Gastroesophageal sphincter (tissue), 4 donors: ENCODE results near the gene RNASET2. TPM values are rescaled to one million over a fixed set of nuclear protein-coding genes. Genes with fewer than 3 reads are reported as not detected.

ENCODE experiments used
- ATAC-seq: fragments of 150-250 bp; one replicate; pipeline ENCODE4 v1.9.1; 2016; ENCODE audit warnings: mild to moderate bottlenecking, moderate library complexity
- H3K27ac ChIP-seq, 4 donors: fragments of 200-600 bp; sonication (generic) in 3 of 4; 1 replicate in 3 of 4; 2 replicates in 1 of 4; pipeline ENCODE4 v1.5.1; 2016 to 2019
- H3K27me3 ChIP-seq: fragments of 200-600 bp; sonication (generic); one replicate; pipeline ENCODE4 v1.5.1; 2019
- H3K36me3 ChIP-seq, 2 donors: fragments of 200-600 bp; sonication (generic); one replicate each; pipeline ENCODE4 v1.5.1; 2019; ENCODE audit warnings: control low read depth in 1 of 2
- H3K4me1 ChIP-seq, 3 donors: fragments of 200-600 bp; sonication (generic); 1 replicate in 2 of 3; 2 replicates in 1 of 3; pipeline ENCODE4 v1.5.1; 2016 to 2019; ENCODE audit warnings: control low read depth in 2 of 3
- H3K4me3 ChIP-seq, 2 donors: fragments of 200-600 bp; sonication (generic); one replicate each; pipeline ENCODE4 v1.5.1; 2019; ENCODE audit warnings: mild to moderate bottlenecking in 1 of 2, moderate library complexity in 1 of 2
- H3K9me3 ChIP-seq, 3 donors: fragments of 200-600 bp; sonication (generic); one replicate each; pipeline ENCODE4 v1.5.1; 2017 to 2019; ENCODE audit warnings: control low read depth in 2 of 3
- CTCF ChIP-seq, 4 experiments: fragments of 200-600 bp in 2 of 4; fragments of 450-650 bp in 2 of 4; sonication (generic) in 1 of 4; IDR thresholded peaks; one replicate each; pipeline ENCODE4 v1.5.1; 2017 to 2019; ENCODE audit warnings: antibody characterized with exemption in 4 of 4, mild to moderate bottlenecking in 2 of 4, moderate library complexity in 2 of 4
- EP300 ChIP-seq: sonication (generic); formaldehyde crosslinking; IDR thresholded peaks from one replicate; pipeline ENCODE4 v1.6.1; 2017; ENCODE audit warnings: antibody characterized with exemption, mild to moderate bottlenecking
- POLR2A ChIP-seq, 2 donors: fragments of 450-650 bp; IDR thresholded peaks; one replicate each; pipeline ENCODE4 v1.6.1; 2017; ENCODE audit warnings: antibody characterized with exemption in 2 of 2, mild to moderate bottlenecking in 2 of 2, moderate library complexity in 1 of 2
- POLR2AphosphoS5 ChIP-seq: sonication (generic); formaldehyde crosslinking; IDR thresholded peaks from one replicate; pipeline ENCODE4 v1.6.1; 2017; ENCODE audit warnings: antibody characterized with exemption
- WGBS, 2 donors: methylation state at CpG; one replicate each; pipeline ENCODE4 v1.1.5; 2018; ENCODE audit warnings: low coverage in 1 of 2; 5-methylcytosine and 5-hydroxymethylcytosine counted together
- total RNA-seq, 4 donors: library from RNA; depleted of rRNA; stranded (reverse); fragments of >200 nt; gene quantifications; one replicate each; pipeline ENCODE4 v1.1.0, GENCODE V29; 2016

Gene RNASET2
- total RNA-seq, 4 donors from 2014 or later: 18.4 to 46.6 (median 26.2) TPM

- no peaks in the 10 kb centered on the region for H3K9me3 ChIP-seq
- H3K27ac ChIP-seq: no peak overlapping the region
- no peaks in the 10 kb centered on the region for H3K27me3 ChIP-seq
- H3K4me3 ChIP-seq: no peak overlapping the region
- no peaks in the 10 kb centered on the region for H3K36me3 ChIP-seq
- no peak for TF ChIP-seq CTCF (IDR thresholded peaks at IDR 0.05)
- no peak for TF ChIP-seq EP300
- no peak for TF ChIP-seq POLR2AphosphoS5
- TF ChIP-seq POLR2A (IDR thresholded peaks at IDR 0.05): no peak
- H3K4me1 ChIP-seq: no peaks in the 10 kb centered on the region
- no peak for ATAC-seq
Observed at GRCh38 chr6:166970091-166970490, 13.7 kb upstream of the RNASET2 start.

- no peak for ATAC-seq
- Histone ChIP-seq H3K4me1 (no peaks in the 10 kb centered on the region), H3K4me3 (no peak overlapping the region), H3K27me3 (no peaks in the 10 kb centered on the region), H3K9me3 (no peaks in the 10 kb centered on the region), H3K27ac (no peak overlapping the region), H3K36me3 (no peaks in the 10 kb centered on the region)
- TF ChIP-seq CTCF (IDR thresholded peaks at IDR 0.05): no peak
- no peak for TF ChIP-seq POLR2AphosphoS5
- TF ChIP-seq EP300: no peak
- no peak for TF ChIP-seq POLR2A (IDR thresholded peaks at IDR 0.05)
- WGBS, 2 donors: 67% methylated on average over 3 to 8 of the region's 8 CpGs
Observed at GRCh38 chr6:166969390-166970002, 13.1 kb upstream of the RNASET2 start.

- H3K27me3 ChIP-seq: no peaks in the 10 kb centered on the region
- TF ChIP-seq POLR2A (IDR thresholded peaks at IDR 0.05): no peak
- TF ChIP-seq POLR2AphosphoS5: no peak
- no peak for TF ChIP-seq CTCF (IDR thresholded peaks at IDR 0.05)
- no peak for TF ChIP-seq EP300
- 85 to 89% methylated on average over 2 of the region's 2 CpGs for WGBS, 2 donors
- H3K27ac ChIP-seq: no peak overlapping the region
- H3K4me1 ChIP-seq: no peaks in the 10 kb centered on the region
- ATAC-seq: no peak
- H3K9me3 ChIP-seq: no peaks in the 10 kb centered on the region
- no peak overlapping the region for H3K4me3 ChIP-seq
- no peaks in the 10 kb centered on the region for H3K36me3 ChIP-seq
Observed at GRCh38 chr6:166966268-166966667, 9.9 kb upstream of the RNASET2 start.

GRCh38 chr6:166960609-166960978 is 4.2 kb upstream of the RNASET2 start:
- no peak for TF ChIP-seq EP300
- TF ChIP-seq CTCF (IDR thresholded peaks at IDR 0.05): no peak
- TF ChIP-seq POLR2A (IDR thresholded peaks at IDR 0.05): no peak
- no peak for TF ChIP-seq POLR2AphosphoS5
- Histone ChIP-seq H3K27ac (no peak overlapping the region), H3K4me3 (no peak overlapping the region), H3K9me3 (no peaks in the 10 kb centered on the region), H3K4me1 (peaks cover 0 to 18% (median 10%) of the 10 kb centered on the region in 3 donors), H3K36me3 (no peaks in the 10 kb centered on the region), H3K27me3 (no peaks in the 10 kb centered on the region)
- ATAC-seq: no peak
- WGBS, 2 donors: no CpG with 5 or more reads among the region's 3 CpGs

- WGBS, 2 donors: 70 to 82% methylated on average over 6 to 8 of the region's 9 CpGs
- no peak overlapping the region for H3K4me3 ChIP-seq
Observed at GRCh38 chr6:166959911-166960608, 3.7 kb upstream of the RNASET2 start.

More at GRCh38 chr6:166959911-166960608, 3.7 kb upstream of the RNASET2 start:
- Histone ChIP-seq H3K27ac (no peak overlapping the region), H3K4me1 (peaks cover 0 to 23% (median 14%) of the 10 kb centered on the region in 3 donors), H3K36me3 (no peaks in the 10 kb centered on the region), H3K27me3 (no peaks in the 10 kb centered on the region), H3K9me3 (no peaks in the 10 kb centered on the region)
- ATAC-seq: no peak
- TF ChIP-seq CTCF (IDR thresholded peaks at IDR 0.05) (no peak), POLR2AphosphoS5 (no peak), EP300 (no peak), POLR2A (IDR thresholded peaks at IDR 0.05) (no peak)
